Femur (tissue), 1 donor: ENCODE results near the gene TATDN2.
"Not testable (repeated sequence)": the region's sequence is repeated elsewhere in the genome, so short reads cannot be mapped to it uniquely, and the experiment has no call there.

Experiments
- DNase-seq: peaks from one replicate; pipeline ENCODE4 v3.0.0-alpha.2; 2017

Gene TATDN2

GRCh38 chr3:10235551-10235950, 12.7 kb upstream of the TATDN2 start:
- DNase-seq, result no peak

GRCh38 chr3:10238345-10239183, 9.7 kb upstream of the TATDN2 start:
- no peak for DNase-seq

GRCh38 chr3:10240799-10241198, 7.5 kb upstream of the TATDN2 start:
- DNase-seq, result no peak

- peak; percentile 41 for DNase-seq
These were observed 5.8 kb upstream of the TATDN2 start for GRCh38 chr3:10242182-10243065.

GRCh38 chr3:10244009-10244408, 4.2 kb upstream of the TATDN2 start:
- DNase-seq, result no peak

GRCh38 chr3:10245081-10245712, 3.1 kb upstream of the TATDN2 start:
- DNase-seq, result no peak

- DNase-seq, result no peak
These were observed 528 bp upstream of the TATDN2 start for GRCh38 chr3:10247679-10248183.

GRCh38 chr3:10248984-10249748, 907 bp downstream of the TATDN2 start:
- DNase-seq, result peak; percentile 37

GRCh38 chr3:10249833-10250232, 1.6 kb downstream of the TATDN2 start:
- no peak for DNase-seq

GRCh38 chr3:10251006-10251405, 2.7 kb downstream of the TATDN2 start:
- DNase-seq, result no peak

GRCh38 chr3:10253731-10254130, 5.5 kb downstream of the TATDN2 start:
- no peak for DNase-seq

- no peak for DNase-seq
These were observed 7.6 kb downstream of the TATDN2 start for GRCh38 chr3:10255835-10256234.

GRCh38 chr3:10259036-10259435, 10.8 kb downstream of the TATDN2 start:
- DNase-seq, result no peak

GRCh38 chr3:10259798-10260197, 11.5 kb downstream of the TATDN2 start:
- DNase-seq, result no peak

GRCh38 chr3:10260211-10260701, 12.0 kb downstream of the TATDN2 start:
- DNase-seq, result no peak

- no peak for DNase-seq
These were observed 13.8 kb downstream of the TATDN2 start for GRCh38 chr3:10262027-10262426.

GRCh38 chr3:10263646-10264363, 15.5 kb downstream of the TATDN2 start:
- DNase-seq, result no peak

- no peak for DNase-seq
These were observed 17.6 kb downstream of the TATDN2 start for GRCh38 chr3:10265833-10266232.

- DNase-seq, result not testable (repeated sequence)
These were observed 18.7 kb downstream of the TATDN2 start for GRCh38 chr3:10266936-10267335.

GRCh38 chr3:10268116-10268515, 19.9 kb downstream of the TATDN2 start:
- no peak for DNase-seq

- no peak for DNase-seq
These were observed 20.7 kb downstream of the TATDN2 start for GRCh38 chr3:10268930-10269329.

- no peak for DNase-seq
These were observed 21.2 kb downstream of the TATDN2 start for GRCh38 chr3:10269443-10269842.
